ENCODE measurements around the gene AEBP1. TPM values are rescaled to one million over a fixed set of nuclear protein-coding genes. Genes with fewer than 3 reads are reported as not detected.

The AEBP1 gene
- total RNA-seq, 1 experiment from 2014 or later, result 49.3 TPM

- Histone ChIP-seq H3K4me1 (ENCODE audit: insufficient read depth, low read length) (no peaks in the 10 kb centered on the region; the same call in 1 of the 2 replicates), H3K56ac (ENCODE audit: insufficient read length, low read depth, low read length) (no peak overlapping the region), H2AK5ac (ENCODE audit: insufficient read length, low read length) (no peak overlapping the region), H2AFZ (ENCODE audit: low read length) (no peak overlapping the region), H2BK12ac (ENCODE audit: insufficient read length, low read depth, low read length) (no peak overlapping the region), H3K23ac (ENCODE audit: insufficient read length, low read depth, low read length) (no peak overlapping the region), H3K79me1 (ENCODE audit: insufficient read depth, low read depth, low read length, poor library complexity, severe bottlenecking) (no peaks in the 10 kb centered on the region), H3K18ac (ENCODE audit: insufficient read length, low read depth, low read length) (no peak overlapping the region), H3K79me2 (ENCODE audit: insufficient read depth, low read length) (no peaks in the 10 kb centered on the region), H2BK5ac (ENCODE audit: insufficient read length, low read length) (no peak overlapping the region), H3K4ac (ENCODE audit: low read depth, low read length) (no peak overlapping the region), H3K27me3 (ENCODE audit: insufficient read depth, low read length) (no peaks in the 10 kb centered on the region; the same call in 1 of the 2 replicates), H4K91ac (ENCODE audit: insufficient read length, low read depth, low read length) (no peak overlapping the region), H3K9ac (ENCODE audit: extremely low read depth, insufficient read length, low read length) (no peak overlapping the region), H3K23me2 (ENCODE audit: insufficient read length, low read depth, low read length, poor library complexity, severe bottlenecking) (no peaks in the 10 kb centered on the region), H2BK15ac (ENCODE audit: low read depth, low read length) (no peak overlapping the region), H2BK20ac (ENCODE audit: low read depth, low read length, poor library complexity, severe bottlenecking) (no peak overlapping the region), H3K27ac (ENCODE audit: insufficient read length, low read depth, low read length) (no peak overlapping the region), H3K4me2 (ENCODE audit: insufficient read depth, insufficient read length, low read length) (no peak overlapping the region), H4K5ac (ENCODE audit: insufficient read length, low read depth, low read length) (no peak overlapping the region), H3T11ph (ENCODE audit: low read length) (no peak overlapping the region), H2BK120ac (ENCODE audit: low read depth, low read length, poor library complexity, severe bottlenecking) (no peak overlapping the region), H4K8ac (replicated peaks; ENCODE audit: insufficient read length, low read depth, low read length) (no peak overlapping the region), H3K9me3 (ENCODE audit: control insufficient read depth, low read depth, low read length) (no peaks in the 10 kb centered on the region), H4K20me1 (ENCODE audit: control insufficient read depth, insufficient read depth, insufficient read length) (no peaks in the 10 kb centered on the region), H3K14ac (ENCODE audit: insufficient read depth, low read length) (no peak overlapping the region)
- no peak overlapping the region for H3K27ac Mint-ChIP-seq
- no peaks in the 10 kb centered on the region for H3K9me3 Mint-ChIP-seq
- peaks cover 11% of the 10 kb centered on the region for H3K27me3 Mint-ChIP-seq (ENCODE audit: low read depth)
- TF ChIP-seq CTCF (conservative IDR thresholded peaks at IDR 0.05), result no peak
- peaks cover 15 to 18% of the 10 kb centered on the region in 2 experiments for H3K4me1 Mint-ChIP-seq
- no peak for DNase-seq
- no CpG with 5 or more reads among the region's 4 CpGs for WGBS (ENCODE audit: extremely low coverage, insufficient read length, low lambda C conversion rate)
- H3K4me3 Mint-ChIP-seq, result no peak overlapping the region
- H3K36me3 Mint-ChIP-seq (ENCODE audit: insufficient read depth in 1 of 3, low read depth in 3 of 3), result no peaks in the 10 kb centered on the region
Observed at GRCh38 chr7:44162179-44162578, 58.0 kb downstream of the AEBP1 start.
